GM19043 (cell line): Measurements from ENCODE around the gene ZKSCAN1.
"Not testable (repeated sequence)": the region's sequence is repeated elsewhere in the genome, so short reads cannot be mapped to it uniquely, and the experiment has no call there.

ENCODE experiments used
- ATAC-seq: cut with Tn5 transposase; IDR thresholded peaks from one replicate; pipeline ENCODE4 v1.9.1; 2021; ENCODE audit warnings: low read depth; ENCODE audit not compliant: unreplicated experiment

The ZKSCAN1 gene

GRCh38 chr7:99997545-99998137, 17.8 kb upstream of the ZKSCAN1 start:
- ATAC-seq, result no peak

- ATAC-seq, result no peak
Observed at GRCh38 chr7:100000239-100000638, 15.2 kb upstream of the ZKSCAN1 start.

GRCh38 chr7:100003711-100004661, 11.4 kb upstream of the ZKSCAN1 start:
- ATAC-seq, result no peak

GRCh38 chr7:100007887-100008286, 7.5 kb upstream of the ZKSCAN1 start:
- ATAC-seq, result no peak

GRCh38 chr7:100008525-100008924, 6.9 kb upstream of the ZKSCAN1 start:
- no peak for ATAC-seq

- not testable (repeated sequence) for ATAC-seq
Observed at GRCh38 chr7:100009952-100010351, 5.4 kb upstream of the ZKSCAN1 start.

GRCh38 chr7:100010901-100011300, 4.5 kb upstream of the ZKSCAN1 start:
- ATAC-seq, result no peak

- ATAC-seq, result no peak
Observed at GRCh38 chr7:100011516-100011915, 3.9 kb upstream of the ZKSCAN1 start.

- ATAC-seq, result not testable (repeated sequence)
Observed at GRCh38 chr7:100012385-100013327, 2.7 kb upstream of the ZKSCAN1 start.

- no peak for ATAC-seq
Observed at GRCh38 chr7:100013328-100013676, 2.1 kb upstream of the ZKSCAN1 start.

- ATAC-seq, result no peak
Observed at GRCh38 chr7:100016215-100016901, 962 bp downstream of the ZKSCAN1 start.

- ATAC-seq, result no peak
Observed at GRCh38 chr7:100017300-100017699, 1.9 kb downstream of the ZKSCAN1 start.

GRCh38 chr7:100017875-100018274, 2.5 kb downstream of the ZKSCAN1 start:
- ATAC-seq, result no peak

GRCh38 chr7:100019908-100020307, 4.5 kb downstream of the ZKSCAN1 start:
- ATAC-seq, result no peak

GRCh38 chr7:100021297-100021696, 5.9 kb downstream of the ZKSCAN1 start:
- ATAC-seq, result no peak

GRCh38 chr7:100022621-100023020, 7.2 kb downstream of the ZKSCAN1 start:
- no peak for ATAC-seq

- no peak for ATAC-seq
Observed at GRCh38 chr7:100023526-100023925, 8.1 kb downstream of the ZKSCAN1 start.

- no peak for ATAC-seq
Observed at GRCh38 chr7:100024020-100024619, 8.7 kb downstream of the ZKSCAN1 start.

- ATAC-seq, result no peak
Observed at GRCh38 chr7:100027197-100027596, 11.8 kb downstream of the ZKSCAN1 start.

GRCh38 chr7:100029596-100029995, 14.2 kb downstream of the ZKSCAN1 start:
- ATAC-seq, result no peak
